Measurements from ENCODE around the gene DGKA.

DGKA gene

GRCh38 chr12:55957106-55957859 lies 26.3 kb downstream of the DGKA start:
- Histone ChIP-seq H3K4me3 (ENCODE audit: insufficient read length, low read depth) (no peak overlapping the region), H3K9me3 (ENCODE audit: insufficient read depth, low read length) (no peaks in the 10 kb centered on the region), H3K9ac (ENCODE audit: insufficient read length, low read depth) (no peak overlapping the region), H3K36me3 (ENCODE audit: insufficient read depth, insufficient read length, low read length) (peaks cover 45% of the 10 kb centered on the region), H3K27me3 (ENCODE audit: insufficient read depth, insufficient read length) (no peaks in the 10 kb centered on the region), H3K4me1 (ENCODE audit: insufficient read depth, insufficient read length) (peaks cover 3% of the 10 kb centered on the region)
- no peak for TF ChIP-seq ZNF274 (IDR thresholded peaks at IDR 0.05; ENCODE audit: low read depth, low read length)
- TF ChIP-seq SUZ12 (IDR thresholded peaks at IDR 0.05; ENCODE audit: extremely low read depth, insufficient read depth, insufficient read length) = no peak
- no peak for TF ChIP-seq YY1 (IDR thresholded peaks at IDR 0.05; ENCODE audit: insufficient read depth, insufficient read length)
- no peak for DNase-seq (ENCODE audit: low read depth, low spot score)

GRCh38 chr12:55963760-55964159 lies 32.8 kb downstream of the DGKA start:
- TF ChIP-seq ZNF274 (IDR thresholded peaks at IDR 0.05; ENCODE audit: low read depth, low read length) = no peak
- no peak for TF ChIP-seq SUZ12 (IDR thresholded peaks at IDR 0.05; ENCODE audit: extremely low read depth, insufficient read depth, insufficient read length)
- Histone ChIP-seq H3K27me3 (ENCODE audit: insufficient read depth, insufficient read length) (no peaks in the 10 kb centered on the region), H3K4me3 (ENCODE audit: insufficient read length, low read depth) (no peak overlapping the region), H3K9ac (ENCODE audit: insufficient read length, low read depth) (no peak overlapping the region), H3K36me3 (ENCODE audit: insufficient read depth, insufficient read length, low read length) (peaks cover 12% of the 10 kb centered on the region), H3K9me3 (ENCODE audit: insufficient read depth, low read length) (no peaks in the 10 kb centered on the region), H3K4me1 (ENCODE audit: insufficient read depth, insufficient read length) (peaks cover 6% of the 10 kb centered on the region)
- no peak for DNase-seq (ENCODE audit: low read depth, low spot score)

DNA sequence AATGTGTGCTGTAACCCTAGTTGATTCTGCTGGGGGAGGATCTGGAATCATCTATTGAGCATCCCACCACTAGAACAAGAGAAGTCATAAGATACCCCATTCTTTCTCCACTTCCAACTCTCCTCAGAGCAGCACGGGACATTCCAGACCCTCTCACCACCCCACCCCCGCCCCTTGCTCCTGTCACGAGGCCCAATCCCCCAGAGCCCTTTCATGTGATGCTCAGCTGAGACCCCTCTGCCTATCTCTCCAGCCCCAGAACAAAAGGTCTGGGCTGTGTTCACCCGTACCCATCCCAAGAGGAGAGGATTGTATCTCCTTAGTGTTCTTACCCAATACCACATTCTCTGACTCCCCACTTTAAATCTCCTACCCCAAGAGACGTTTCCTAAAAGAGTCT lies 34.3 kb downstream of the DGKA start:
- H3K9ac ChIP-seq (ENCODE audit: insufficient read length, low read depth) = peak overlapping the region; percentile 61
- DNase-seq (ENCODE audit: low read depth, low spot score) = no peak
- peaks cover 24% of the 10 kb centered on the region for H3K36me3 ChIP-seq (ENCODE audit: insufficient read depth, insufficient read length, low read length)
- H3K9me3 ChIP-seq (ENCODE audit: insufficient read depth, low read length) = no peaks in the 10 kb centered on the region
- no peaks in the 10 kb centered on the region for H3K27me3 ChIP-seq (ENCODE audit: insufficient read depth, insufficient read length)
- TF ChIP-seq SUZ12 (IDR thresholded peaks at IDR 0.05; ENCODE audit: extremely low read depth, insufficient read depth, insufficient read length) = no peak
- no peak for TF ChIP-seq YY1 (IDR thresholded peaks at IDR 0.05; ENCODE audit: insufficient read depth, insufficient read length)
- TF ChIP-seq ZNF274 (IDR thresholded peaks at IDR 0.05; ENCODE audit: low read depth, low read length) = no peak
- H3K4me1 ChIP-seq (ENCODE audit: insufficient read depth, insufficient read length) = peaks cover 6% of the 10 kb centered on the region
- H3K4me3 ChIP-seq (ENCODE audit: insufficient read length, low read depth) = peak overlapping the region; percentile 76

- peak within 1 kb of the TSS; percentile 76 for H3K4me3 ChIP-seq (ENCODE audit: insufficient read length, low read depth)
- H3K36me3 ChIP-seq (ENCODE audit: insufficient read depth, insufficient read length, low read length) = peaks cover 31% of the 10 kb centered on the region
- H3K9ac ChIP-seq (ENCODE audit: insufficient read length, low read depth) = peak within 1 kb of the TSS; percentile 88
- TF ChIP-seq YY1 (IDR thresholded peaks at IDR 0.05; ENCODE audit: insufficient read depth, insufficient read length) (no peak), ZNF274 (IDR thresholded peaks at IDR 0.05; ENCODE audit: low read depth, low read length) (no peak), SUZ12 (IDR thresholded peaks at IDR 0.05; ENCODE audit: extremely low read depth, insufficient read depth, insufficient read length) (no peak)
- H3K4me1 ChIP-seq (ENCODE audit: insufficient read depth, insufficient read length) = peaks cover 6% of the 10 kb centered on the region
- DNase-seq (ENCODE audit: low read depth, low spot score) = no peak
- no peaks in the 10 kb centered on the region for H3K9me3 ChIP-seq (ENCODE audit: insufficient read depth, low read length)
- no peaks in the 10 kb centered on the region for H3K27me3 ChIP-seq (ENCODE audit: insufficient read depth, insufficient read length)
Observed at GRCh38 chr12:55965941-55966407, 35.0 kb downstream of the DGKA start, which contains the start of gene PMEL. PMEL (minus strand) TSS chr12:55966042; CDS start chr12:55966011, 31 bp downstream.

GRCh38 chr12:55966408-55967281 lies 35.7 kb downstream of the DGKA start, which contains the start of gene CDK2:
CDK2 (plus strand) TSS chr12:55966830; CDS start chr12:55967009, 179 bp downstream.
- DNase-seq (ENCODE audit: low read depth, low spot score) = peak; percentile 78
- peak within 1 kb of the TSS; percentile 88 for H3K9ac ChIP-seq (ENCODE audit: insufficient read length, low read depth)
- H3K9me3 ChIP-seq (ENCODE audit: insufficient read depth, low read length) = no peaks in the 10 kb centered on the region
- no peaks in the 10 kb centered on the region for H3K27me3 ChIP-seq (ENCODE audit: insufficient read depth, insufficient read length)
- peaks cover 6% of the 10 kb centered on the region for H3K4me1 ChIP-seq (ENCODE audit: insufficient read depth, insufficient read length)
- TF ChIP-seq ZNF274 (IDR thresholded peaks at IDR 0.05; ENCODE audit: low read depth, low read length) = no peak
- no peak for TF ChIP-seq YY1 (IDR thresholded peaks at IDR 0.05; ENCODE audit: insufficient read depth, insufficient read length)
- TF ChIP-seq SUZ12 (IDR thresholded peaks at IDR 0.05; ENCODE audit: extremely low read depth, insufficient read depth, insufficient read length) = no peak
- H3K36me3 ChIP-seq (ENCODE audit: insufficient read depth, insufficient read length, low read length) = peaks cover 38% of the 10 kb centered on the region
- peak within 1 kb of the TSS; percentile 76 for H3K4me3 ChIP-seq (ENCODE audit: insufficient read length, low read depth)

DNA sequence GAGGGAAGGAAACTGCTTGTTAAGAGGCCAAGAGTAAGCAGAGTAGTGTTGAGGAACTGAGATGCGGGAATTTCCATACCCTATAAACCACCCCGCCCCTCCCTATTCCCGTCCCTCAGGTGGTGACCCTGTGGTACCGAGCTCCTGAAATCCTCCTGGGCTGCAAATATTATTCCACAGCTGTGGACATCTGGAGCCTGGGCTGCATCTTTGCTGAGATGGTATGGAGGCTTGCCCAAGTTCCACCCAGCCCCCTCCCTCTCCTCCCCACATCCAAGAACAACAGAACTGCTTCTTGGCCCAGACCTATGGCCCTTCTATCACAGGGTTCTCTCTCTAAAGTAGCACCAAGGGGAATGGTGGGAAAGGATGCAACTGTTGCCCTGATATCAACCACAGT lies 38.4 kb downstream of the DGKA start:
- no peak for DNase-seq (ENCODE audit: low read depth, low spot score)
- H3K4me1 ChIP-seq (ENCODE audit: insufficient read depth, insufficient read length) = peaks cover 7% of the 10 kb centered on the region

More for the DNA sequence above, 38.4 kb downstream of the DGKA start:
- Histone ChIP-seq H3K9me3 (ENCODE audit: insufficient read depth, low read length) (no peaks in the 10 kb centered on the region), H3K27me3 (ENCODE audit: insufficient read depth, insufficient read length) (no peaks in the 10 kb centered on the region), H3K4me3 (ENCODE audit: insufficient read length, low read depth) (no peak overlapping the region), H3K9ac (ENCODE audit: insufficient read length, low read depth) (no peak overlapping the region), H3K36me3 (ENCODE audit: insufficient read depth, insufficient read length, low read length) (peaks cover 46% of the 10 kb centered on the region)
- no peak for TF ChIP-seq SUZ12 (IDR thresholded peaks at IDR 0.05; ENCODE audit: extremely low read depth, insufficient read depth, insufficient read length)
- TF ChIP-seq ZNF274 (IDR thresholded peaks at IDR 0.05; ENCODE audit: low read depth, low read length) = no peak
- TF ChIP-seq YY1 (IDR thresholded peaks at IDR 0.05; ENCODE audit: insufficient read depth, insufficient read length) = no peak

Measured in NT2/D1 (cell line).